ENCODE measurements around the gene NUP153. TPM values are rescaled to one million over a fixed set of nuclear protein-coding genes. Genes with fewer than 3 reads are reported as not detected.

Gene NUP153
- total and polyA plus RNA-seq, 2 of the 8 experiments (the other 6 are each of a cell fraction or from before 2014, with no cell fraction given): 47.0 to 84.8 TPM

DNA sequence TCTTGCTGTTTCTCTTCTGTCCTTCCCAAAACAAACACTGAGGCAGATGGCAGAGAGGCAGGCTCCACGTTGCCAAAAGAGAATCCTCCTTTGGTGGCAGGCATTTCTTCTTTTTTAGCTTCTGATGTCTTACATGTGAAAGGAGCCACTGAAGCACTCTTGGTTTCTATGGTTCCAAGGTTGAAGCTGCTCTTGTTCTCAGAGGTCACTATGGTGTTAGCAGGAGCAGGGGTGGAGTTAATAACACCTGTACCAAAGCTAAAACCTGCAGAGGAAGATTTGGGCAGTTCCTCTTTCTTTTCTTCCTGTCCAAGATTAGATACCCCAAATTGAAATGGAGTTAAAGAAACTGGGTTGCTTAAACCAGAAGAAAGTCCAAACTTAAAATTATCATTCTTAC is 77.9 kb downstream of the NUP153 start:
- CTCF ChIA-PET (ENCODE audit: partially characterized antibody): interaction anchor here (1.3 to 2.1 kb wide), 2 partner anchors 13 to 43 kb away, joined by 3 to 12 read pairs; no protein-coding TSS in a partner anchor
- Histone ChIP-seq H4K91ac (replicated peaks; ENCODE audit: insufficient read length, low read length) (no peak overlapping the region), H3K14ac (ENCODE audit: insufficient read length) (no peak overlapping the region), H3K4me1 (replicated peaks in 1 of 4; ENCODE audit: control insufficient read depth in 3 of 4, insufficient read depth in 4 of 4, low read length in 3 of 4) (no peaks in the 10 kb centered on the region), H3K18ac (ENCODE audit: extremely low read depth, low read length) (no peak overlapping the region), H3K27me3 (replicated peaks in 1 of 4; ENCODE audit: control insufficient read depth in 3 of 4, extremely low read depth in 1 of 4, insufficient read depth in 3 of 4, low read length in 3 of 4) (no peaks in the 10 kb centered on the region), H2BK12ac (ENCODE audit: low read depth, low read length) (no peak overlapping the region), H3K56ac (replicated peaks; ENCODE audit: insufficient read length, low read depth, low read length) (no peak overlapping the region), H3K4me3 (ENCODE audit: extremely low read depth in 1 of 4, insufficient read depth in 2 of 4, low read depth in 3 of 4, low read length in 4 of 4) (no peak overlapping the region), H3K36me3 (ENCODE audit: control insufficient read depth in 2 of 4, insufficient read depth in 4 of 4, low read length in 3 of 4) (peaks cover 21 to 80% (median 60%) of the 10 kb centered on the region in 4 experiments), H2BK120ac (replicated peaks; ENCODE audit: low read depth, low read length) (no peak overlapping the region), H3K79me2 (ENCODE audit: control insufficient read depth in 1 of 2, insufficient read depth in 2 of 2, low read length in 2 of 2) (peaks cover 0 to 29% of the 10 kb centered on the region in 2 experiments; a peak in 1 of 4 replicates), H3K4me2 (ENCODE audit: insufficient read depth in 1 of 2, low read depth in 2 of 2, low read length in 2 of 2) (no peak overlapping the region), H2BK20ac (ENCODE audit: low read length) (no peak overlapping the region), H4K20me1 (replicated peaks in 1 of 2; ENCODE audit: control insufficient read depth in 1 of 2, insufficient read depth in 2 of 2, low read length in 2 of 2) (peaks cover 2 to 4% of the 10 kb centered on the region in 2 experiments), H4K5ac (ENCODE audit: insufficient read length, low read depth, low read length) (no peak overlapping the region), H3K23me2 (ENCODE audit: low read depth, low read length) (no peaks in the 10 kb centered on the region), H3K79me1 (ENCODE audit: low read depth, low read length) (peaks cover 4% of the 10 kb centered on the region; the same call in 1 of the 2 replicates), H3K23ac (ENCODE audit: insufficient read length) (no peak overlapping the region), H2AFZ (ENCODE audit: low read length) (no peak overlapping the region), H2BK15ac (ENCODE audit: low read length) (no peak overlapping the region), H4K8ac (ENCODE audit: extremely low read depth, insufficient read depth, low read length) (no peak overlapping the region), H3K9me3 (ENCODE audit: insufficient read depth in 2 of 2, low read depth in 1 of 2, low read length in 1 of 2) (no peaks in the 10 kb centered on the region), H3K4ac (replicated peaks; ENCODE audit: insufficient read length, low read depth, low read length) (no peak overlapping the region), H2BK5ac (ENCODE audit: low read depth, low read length) (no peak overlapping the region), H2AK5ac (ENCODE audit: low read depth, low read length) (no peak overlapping the region), H3K27ac (ENCODE audit: low read depth, low read length) (no peak overlapping the region), H3K9ac (replicated peaks in 1 of 4; ENCODE audit: extremely low read depth in 1 of 4, low read depth in 3 of 4, low read length in 3 of 4) (no peak overlapping the region)
- POLR2A ChIA-PET (ENCODE audit: partially characterized antibody): interaction anchor here (1.1 kb wide), 1 partner anchor 9 kb away, joined by 3 read pairs; no protein-coding TSS in a partner anchor
- no peak for FAIRE-seq
- DNase-seq (ENCODE audit: low read depth in 1 of 2, low spot score in 2 of 2): no peak
- TF ChIP-seq SAP30 (IDR thresholded peaks at IDR 0.05; ENCODE audit: insufficient read depth, insufficient replicate concordance, low read length) (no peak), EGR1 (IDR thresholded peaks at IDR 0.05; ENCODE audit: borderline replicate concordance, low read depth, low read length) (no peak)
- WGBS, 2 experiments (ENCODE audit: extremely low coverage in 1 of 2, insufficient coverage in 1 of 2, insufficient read length in 1 of 2, insufficient replicate concordance in 2 of 2, low coverage in 1 of 2, low lambda C conversion rate in 2 of 2, missing lambda C conversion rate in 1 of 2): 100% methylated on average over 1 of the region's 1 CpG; no CpG with 5 or more reads in 1 of the 2 experiments
